ENCODE results near the gene LUC7L2. TPM values are rescaled to one million over a fixed set of nuclear protein-coding genes. Genes with fewer than 3 reads are reported as not detected.
A peak's percentile ranks its signal among the peaks of the same experiment; 100 is the strongest.

Gene LUC7L2
- total and polyA plus RNA-seq, 9 of the 15 experiments (the other 6 are each of a cell fraction or from before 2014, with no cell fraction given): 56.1 to 207 (median 141) TPM

DNA sequence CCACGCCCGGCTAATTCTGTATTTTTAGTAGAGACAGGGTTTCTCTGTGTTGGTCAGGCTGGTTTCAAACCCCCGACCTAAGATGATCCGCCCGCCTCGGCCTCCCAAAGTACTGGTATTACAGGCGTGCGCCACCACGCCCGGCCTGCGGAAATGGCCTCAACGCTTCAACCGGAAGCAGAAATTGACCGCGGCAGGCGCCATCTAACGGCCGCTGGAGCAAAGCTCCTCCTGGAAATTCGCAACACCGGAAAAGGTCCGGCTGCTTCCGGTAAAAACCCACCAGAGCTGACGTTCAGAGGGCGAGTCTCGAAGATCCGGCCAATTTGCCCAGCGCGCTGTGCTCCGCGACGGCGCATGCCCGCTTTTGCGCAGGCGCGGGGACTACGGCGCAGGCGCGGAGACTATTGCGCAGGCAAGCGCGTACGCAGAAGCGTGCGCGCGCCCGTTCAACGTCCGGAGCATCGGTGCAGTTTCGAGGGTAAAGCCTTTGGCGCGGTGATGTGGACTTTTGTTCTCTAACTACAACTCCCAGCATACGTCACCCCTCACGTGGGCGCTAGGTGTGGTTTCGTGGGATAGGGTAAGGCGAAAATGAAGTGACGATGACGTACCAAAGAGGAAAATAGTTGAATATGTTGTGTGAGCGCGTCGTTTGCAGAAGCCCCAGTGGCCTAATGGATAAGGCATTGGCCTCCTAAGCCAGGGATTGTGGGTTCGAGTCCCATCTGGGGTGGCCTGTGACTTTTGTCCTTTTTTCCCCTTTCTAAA, 19.5 kb upstream of the LUC7L2 start (continued):
- TF ChIP-seq SAFB (IDR thresholded peaks at IDR 0.05; ENCODE audit: borderline replicate concordance, low read depth, low read length): no peak
- TF ChIP-seq PYGO2 (tag; IDR thresholded peaks at IDR 0.05): no peak; the same call in 1 of the 2 replicates
- TF ChIP-seq HCFC1 (IDR thresholded peaks at IDR 0.05; ENCODE audit: low read depth, low read length): peak; percentile 83
- TF ChIP-seq, protein P1, sequence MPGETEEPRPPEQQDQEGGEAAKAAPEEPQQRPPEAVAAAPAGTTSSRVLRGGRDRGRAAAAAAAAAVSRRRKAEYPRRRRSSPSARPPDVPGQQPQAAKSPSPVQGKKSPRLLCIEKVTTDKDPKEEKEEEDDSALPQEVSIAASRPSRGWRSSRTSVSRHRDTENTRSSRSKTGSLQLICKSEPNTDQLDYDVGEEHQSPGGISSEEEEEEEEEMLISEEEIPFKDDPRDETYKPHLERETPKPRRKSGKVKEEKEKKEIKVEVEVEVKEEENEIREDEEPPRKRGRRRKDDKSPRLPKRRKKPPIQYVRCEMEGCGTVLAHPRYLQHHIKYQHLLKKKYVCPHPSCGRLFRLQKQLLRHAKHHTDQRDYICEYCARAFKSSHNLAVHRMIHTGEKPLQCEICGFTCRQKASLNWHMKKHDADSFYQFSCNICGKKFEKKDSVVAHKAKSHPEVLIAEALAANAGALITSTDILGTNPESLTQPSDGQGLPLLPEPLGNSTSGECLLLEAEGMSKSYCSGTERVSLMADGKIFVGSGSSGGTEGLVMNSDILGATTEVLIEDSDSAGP (CRISPR knock-in tag; IDR thresholded peaks at IDR 0.05): no peak
- TF ChIP-seq HLTF (IDR thresholded peaks at IDR 0.05): peak; percentile 96
- TF ChIP-seq, protein P2, sequence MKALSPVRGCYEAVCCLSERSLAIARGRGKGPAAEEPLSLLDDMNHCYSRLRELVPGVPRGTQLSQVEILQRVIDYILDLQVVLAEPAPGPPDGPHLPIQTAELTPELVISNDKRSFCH (CRISPR knock-in tag; IDR thresholded peaks at IDR 0.05): no peak
- TF ChIP-seq, protein P2 (tag; IDR thresholded peaks at IDR 0.05): peak; percentile 57; the same call in 1 of the 2 replicates
- peak; percentile 91 for TF ChIP-seq BRF1 (IDR thresholded peaks at IDR 0.05; ENCODE audit: borderline replicate concordance, extremely low read depth, insufficient read length)
- TF ChIP-seq TCF3 (CRISPR knock-in tag; IDR thresholded peaks at IDR 0.05): no peak; the same call in 1 of the 2 replicates
- TF ChIP-seq, protein P3, sequence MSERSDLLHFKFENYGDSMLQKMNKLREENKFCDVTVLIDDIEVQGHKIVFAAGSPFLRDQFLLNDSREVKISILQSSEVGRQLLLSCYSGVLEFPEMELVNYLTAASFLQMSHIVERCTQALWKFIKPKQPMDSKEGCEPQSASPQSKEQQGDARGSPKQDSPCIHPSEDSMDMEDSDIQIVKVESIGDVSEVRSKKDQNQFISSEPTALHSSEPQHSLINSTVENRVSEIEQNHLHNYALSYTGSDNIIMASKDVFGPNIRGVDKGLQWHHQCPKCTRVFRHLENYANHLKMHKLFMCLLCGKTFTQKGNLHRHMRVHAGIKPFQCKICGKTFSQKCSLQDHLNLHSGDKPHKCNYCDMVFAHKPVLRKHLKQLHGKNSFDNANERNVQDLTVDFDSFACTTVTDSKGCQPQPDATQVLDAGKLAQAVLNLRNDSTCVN (CRISPR knock-in tag; IDR thresholded peaks at IDR 0.05): peak; percentile 84; the same call in 1 of the 2 replicates
- peak; percentile 54 for TF ChIP-seq NFE2 (IDR thresholded peaks at IDR 0.05; ENCODE audit: low read depth)
- TF ChIP-seq BACH1 (tag; IDR thresholded peaks at IDR 0.05): peak; percentile 85
- peak; percentile 82 for TF ChIP-seq SOX6 (IDR thresholded peaks at IDR 0.05)
- peak; percentile 85; the same call in 1 of the 2 replicates for TF ChIP-seq ZC3H11A (IDR thresholded peaks at IDR 0.05; ENCODE audit: low read depth, low read length)
- no peak for TF ChIP-seq CHD1 (IDR thresholded peaks at IDR 0.05; ENCODE audit: low read length)
- TF ChIP-seq JUNB (CRISPR knock-in tag; conservative IDR thresholded peaks at IDR 0.05): 0 out of 2 replicates have a peak, but pooled peaks have one; percentile 13
- no peak for TF ChIP-seq U2AF2 (optimal IDR thresholded peaks at IDR 0.05; ENCODE audit: low read depth, low read length)
- peak; percentile 94 for TF ChIP-seq CTBP1 (IDR thresholded peaks at IDR 0.05; ENCODE audit: borderline replicate concordance)
- TF ChIP-seq ZNF224 (CRISPR knock-in tag; IDR thresholded peaks at IDR 0.05): peak; percentile 60
- peak; percentile 92; the same call in 1 of the 2 replicates for TF ChIP-seq KAT7 (CRISPR knock-in tag; IDR thresholded peaks at IDR 0.05; ENCODE audit: borderline replicate concordance)
- no peak for TF ChIP-seq NCOA4 (IDR thresholded peaks at IDR 0.05; ENCODE audit: partially characterized antibody)
- TF ChIP-seq PHF20 (IDR thresholded peaks at IDR 0.05; ENCODE audit: partially characterized antibody): peak; percentile 97
- TF ChIP-seq ZNF384 (IDR thresholded peaks at IDR 0.05; ENCODE audit: low read depth, low read length): peak; percentile 67; the same call in 1 of the 2 replicates
